Glutamatergic neuron (in vitro differentiated cells): ENCODE measurements around the gene BMP5. TPM values are rescaled to one million over a fixed set of nuclear protein-coding genes. Genes with fewer than 3 reads are reported as not detected.

Experiments used
- DNase-seq: peaks from one replicate; pipeline ENCODE4 v3.0.0; 2022
- H3K27ac Mint-ChIP-seq: one replicate; pipeline ENCODE4 v1.8.0; 2020; ENCODE audit warnings: mild to moderate bottlenecking, mixed read lengths, inconsistent platforms; ENCODE audit not compliant: unreplicated experiment
- H3K27me3 Mint-ChIP-seq: one replicate; pipeline ENCODE4 v1.8.0; 2020; ENCODE audit warnings: mild to moderate bottlenecking, moderate library complexity, mixed read lengths, inconsistent platforms; ENCODE audit not compliant: unreplicated experiment
- H3K36me3 Mint-ChIP-seq: one replicate; pipeline ENCODE4 v1.8.0; 2020; ENCODE audit warnings: mild to moderate bottlenecking, mixed read lengths, inconsistent platforms; ENCODE audit not compliant: unreplicated experiment
- H3K4me1 Mint-ChIP-seq: one replicate; pipeline ENCODE4 v1.8.0; 2020; ENCODE audit warnings: mild to moderate bottlenecking, low read depth, mixed read lengths, inconsistent platforms; ENCODE audit not compliant: unreplicated experiment
- H3K4me3 Mint-ChIP-seq: one replicate; pipeline ENCODE4 v1.8.0; 2020; ENCODE audit warnings: mild to moderate bottlenecking, mixed read lengths, inconsistent platforms; ENCODE audit not compliant: unreplicated experiment
- H3K9me3 Mint-ChIP-seq: one replicate; pipeline ENCODE4 v1.8.0; 2020; ENCODE audit warnings: mild to moderate bottlenecking, moderate library complexity, mixed read lengths, inconsistent platforms; ENCODE audit not compliant: unreplicated experiment
- total RNA-seq: library from RNA; stranded (reverse); fragmentation: NEBNext Ultra II Directional; extraction: Animal tissue kit (Norgen Biotek cat#: 25700); gene quantifications from one replicate; pipeline ENCODE4 v1.2.1, GENCODE V29; 2021; ENCODE audit not compliant: unreplicated experiment
- TF ChIP-seq, protein P1 (sequence below): fragments of 200-600 bp; sonication (generic); IDR thresholded peaks from one replicate; pipeline ENCODE4 v1.5.0; 2021; ENCODE audit not compliant: partially characterized antibody, unreplicated experiment

Gene BMP5
- total RNA-seq, 1 donor from 2014 or later: 1.1 TPM

DNA sequence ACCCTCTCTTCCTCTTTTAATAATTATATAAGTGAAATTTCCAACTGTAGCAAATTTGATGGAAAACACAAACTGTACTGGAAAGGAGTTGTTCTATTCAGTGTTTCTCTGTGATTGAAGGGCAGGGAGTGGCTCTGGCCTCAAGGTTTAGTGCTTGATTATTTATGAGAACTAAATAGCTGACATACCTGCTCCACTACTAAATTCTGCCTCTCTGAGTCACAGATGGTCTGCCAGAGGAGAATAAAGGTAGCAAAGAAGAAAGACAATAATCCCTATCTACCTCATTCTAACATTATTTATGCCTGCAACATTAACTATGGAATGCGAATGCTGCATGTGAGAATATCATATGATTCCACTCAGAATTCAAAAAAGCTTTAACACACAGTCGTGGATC is 9.3 kb downstream of the BMP5 start:
- no peak overlapping the region for H3K27ac Mint-ChIP-seq
- TF ChIP-seq, protein P1, sequence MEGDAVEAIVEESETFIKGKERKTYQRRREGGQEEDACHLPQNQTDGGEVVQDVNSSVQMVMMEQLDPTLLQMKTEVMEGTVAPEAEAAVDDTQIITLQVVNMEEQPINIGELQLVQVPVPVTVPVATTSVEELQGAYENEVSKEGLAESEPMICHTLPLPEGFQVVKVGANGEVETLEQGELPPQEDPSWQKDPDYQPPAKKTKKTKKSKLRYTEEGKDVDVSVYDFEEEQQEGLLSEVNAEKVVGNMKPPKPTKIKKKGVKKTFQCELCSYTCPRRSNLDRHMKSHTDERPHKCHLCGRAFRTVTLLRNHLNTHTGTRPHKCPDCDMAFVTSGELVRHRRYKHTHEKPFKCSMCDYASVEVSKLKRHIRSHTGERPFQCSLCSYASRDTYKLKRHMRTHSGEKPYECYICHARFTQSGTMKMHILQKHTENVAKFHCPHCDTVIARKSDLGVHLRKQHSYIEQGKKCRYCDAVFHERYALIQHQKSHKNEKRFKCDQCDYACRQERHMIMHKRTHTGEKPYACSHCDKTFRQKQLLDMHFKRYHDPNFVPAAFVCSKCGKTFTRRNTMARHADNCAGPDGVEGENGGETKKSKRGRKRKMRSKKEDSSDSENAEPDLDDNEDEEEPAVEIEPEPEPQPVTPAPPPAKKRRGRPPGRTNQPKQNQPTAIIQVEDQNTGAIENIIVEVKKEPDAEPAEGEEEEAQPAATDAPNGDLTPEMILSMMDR: no peak
- H3K4me1 Mint-ChIP-seq: peaks cover 9% of the 10 kb centered on the region
- no peaks in the 10 kb centered on the region for H3K36me3 Mint-ChIP-seq
- no peak for DNase-seq
- H3K27me3 Mint-ChIP-seq: no peaks in the 10 kb centered on the region
- H3K4me3 Mint-ChIP-seq: no peak overlapping the region
- no peaks in the 10 kb centered on the region for H3K9me3 Mint-ChIP-seq

DNA sequence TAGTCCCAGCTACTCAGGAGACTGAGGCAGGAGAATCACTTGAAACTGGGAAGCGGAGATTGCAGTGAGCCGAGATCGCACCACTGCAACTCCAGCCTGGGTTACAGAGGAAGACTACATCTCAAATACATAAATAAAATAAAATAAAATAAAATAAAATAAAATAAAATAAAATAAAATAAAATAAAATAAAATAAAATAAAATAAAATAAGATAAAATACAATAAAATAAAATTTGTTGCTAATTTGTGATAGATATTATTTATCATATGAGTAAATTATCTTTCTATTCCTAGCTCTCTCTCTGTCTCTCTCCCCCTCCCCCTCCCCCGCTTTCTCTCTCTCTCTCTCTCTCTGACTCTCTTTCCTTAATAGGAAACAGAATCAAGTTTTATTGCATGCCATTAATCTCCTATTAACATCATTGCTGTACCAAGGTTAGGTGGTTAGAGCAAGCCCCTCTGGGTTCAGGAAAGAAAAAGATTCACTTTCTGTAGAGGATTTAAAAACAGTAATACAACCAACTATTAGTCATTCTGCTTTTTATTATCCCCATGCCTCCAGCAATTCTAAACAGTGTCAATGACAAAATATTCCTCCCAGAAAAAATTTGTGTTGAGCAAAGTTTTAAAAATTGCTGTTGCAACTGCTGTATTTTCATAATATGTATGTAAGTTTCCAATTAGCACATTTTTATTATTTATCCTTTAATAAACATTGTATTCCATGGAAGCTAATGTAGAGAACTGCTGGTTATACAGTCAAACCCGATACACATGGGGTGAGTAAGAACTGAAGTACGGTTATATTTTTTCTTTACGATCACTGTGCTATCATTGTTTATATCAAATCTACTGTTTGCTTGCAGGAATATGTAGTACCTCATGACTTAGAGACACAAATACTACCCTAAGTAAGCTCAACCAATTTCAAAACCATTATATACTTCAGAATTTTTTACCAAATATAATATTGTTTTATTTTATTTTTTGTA is 22.1 kb downstream of the BMP5 start:
- TF ChIP-seq, protein P1: no peak

DNA sequence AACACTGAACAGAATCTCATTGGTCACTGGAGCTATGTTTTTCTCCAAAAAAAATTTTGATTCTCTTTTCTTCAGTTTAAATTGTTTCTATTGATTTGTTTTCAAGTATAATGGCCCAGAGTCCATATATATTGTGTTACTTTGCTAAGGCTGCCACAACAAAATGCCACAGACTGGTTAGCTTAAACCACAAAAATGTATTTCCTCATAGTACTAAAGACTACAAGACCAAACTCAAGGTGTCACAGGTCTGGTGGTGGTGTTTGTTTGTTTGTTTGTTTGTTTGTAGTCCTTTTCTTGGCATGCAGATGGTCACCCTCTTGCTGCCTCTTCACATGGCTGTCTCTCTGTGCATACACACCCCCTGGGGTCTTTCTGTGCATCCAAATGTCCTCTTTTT is 34.0 kb downstream of the BMP5 start:
- Mint-ChIP-seq H3K4me3 (no peak overlapping the region), H3K36me3 (no peaks in the 10 kb centered on the region), H3K27ac (no peak overlapping the region), H3K27me3 (no peaks in the 10 kb centered on the region), H3K9me3 (no peaks in the 10 kb centered on the region), H3K4me1 (no peaks in the 10 kb centered on the region)
- DNase-seq: no peak
- TF ChIP-seq, protein P1: no peak

More for the DNA sequence above, 22.1 kb downstream of the BMP5 start:
- Mint-ChIP-seq H3K9me3 (no peaks in the 10 kb centered on the region), H3K4me1 (no peaks in the 10 kb centered on the region), H3K27me3 (no peaks in the 10 kb centered on the region), H3K36me3 (no peaks in the 10 kb centered on the region), H3K4me3 (no peak overlapping the region), H3K27ac (no peak overlapping the region)
- DNase-seq: no peak

DNA sequence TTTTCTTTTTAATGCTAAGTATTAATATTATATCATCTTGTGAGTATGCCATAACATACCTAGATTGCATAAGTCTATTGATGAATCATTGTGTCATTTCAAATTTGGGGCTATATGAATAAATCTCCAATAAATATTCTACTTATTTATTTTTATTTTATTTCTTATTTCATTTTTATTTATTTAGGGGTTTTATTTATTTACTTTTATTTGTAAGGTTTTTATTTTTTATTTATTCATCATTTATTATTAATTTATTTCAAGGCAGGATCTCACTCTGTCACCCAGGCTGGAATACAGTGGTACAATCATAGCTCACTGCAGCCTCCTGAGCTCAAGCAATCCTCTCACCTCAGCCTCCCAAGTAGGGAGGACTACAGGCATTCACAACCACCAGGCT is 36.3 kb downstream of the BMP5 start:
- H3K36me3 Mint-ChIP-seq: no peaks in the 10 kb centered on the region
- no peak for DNase-seq
- no peaks in the 10 kb centered on the region for H3K9me3 Mint-ChIP-seq
- TF ChIP-seq, protein P1: no peak
- H3K27me3 Mint-ChIP-seq: no peaks in the 10 kb centered on the region
- H3K27ac Mint-ChIP-seq: no peak overlapping the region
- no peak overlapping the region for H3K4me3 Mint-ChIP-seq
- no peaks in the 10 kb centered on the region for H3K4me1 Mint-ChIP-seq

DNA sequence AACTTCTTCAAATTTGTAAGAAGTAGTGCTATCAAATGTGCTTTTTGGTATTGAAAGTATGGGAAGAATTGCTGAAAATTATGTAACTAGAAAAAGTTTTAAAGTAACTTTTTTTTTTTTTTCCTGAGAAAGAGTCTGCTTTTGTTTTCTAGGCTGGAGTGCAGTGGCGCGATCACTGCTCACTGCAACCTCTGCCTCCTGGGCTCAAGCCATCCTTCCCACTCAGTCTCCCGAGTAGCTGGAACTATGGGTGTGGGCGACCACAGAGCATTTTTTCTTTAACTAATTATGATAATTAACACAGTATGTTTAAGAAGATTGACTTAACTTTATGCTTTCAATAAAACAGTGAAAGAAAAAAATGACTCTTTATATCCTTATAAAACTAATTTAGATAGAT is 38.4 kb downstream of the BMP5 start:
- Mint-ChIP-seq H3K27ac (no peak overlapping the region), H3K4me3 (no peak overlapping the region), H3K27me3 (no peaks in the 10 kb centered on the region), H3K4me1 (no peaks in the 10 kb centered on the region), H3K9me3 (no peaks in the 10 kb centered on the region), H3K36me3 (no peaks in the 10 kb centered on the region)
- TF ChIP-seq, protein P1: no peak
- no peak for DNase-seq
